CD14-positive monocyte (primary cell): Measurements from ENCODE around the gene MAML3. TPM values are rescaled to one million over a fixed set of nuclear protein-coding genes. Genes with fewer than 3 reads are reported as not detected.

Experiments
- DNase-seq, 3 donors: peaks; one replicate each; pipeline ENCODE4 v3.0.0-alpha.2; 2011 to 2022
- H2AFZ ChIP-seq: 2 replicates; pipeline ENCODE4 v1.6.0; 2012; ENCODE audit warnings: mild to moderate bottlenecking, low read depth, low read length, inconsistent platforms; ENCODE audit not compliant: insufficient read depth, poor library complexity, severe bottlenecking
- H3K27ac ChIP-seq, 2 donors: 1 replicate in 1 of 2; 2 replicates in 1 of 2; pipeline ENCODE4 v1.5.1; 2012 to 2013; ENCODE audit warnings: low read length in 2 of 2, control low read depth in 1 of 2, inconsistent platforms in 1 of 2, low read depth in 1 of 2, mild to moderate bottlenecking in 1 of 2
- H3K27me3 ChIP-seq, 2 donors: one replicate each; pipeline versions ENCODE4 v1.6.0 to v1.6.1; 2011 to 2013; ENCODE audit warnings: low read length in 2 of 2; ENCODE audit not compliant: control insufficient read depth in 2 of 2, insufficient read depth in 2 of 2
- H3K36me3 ChIP-seq, 2 donors: replicated peaks in 1 of 2; 1 replicate in 1 of 2; 2 replicates in 1 of 2; pipeline versions ENCODE4 v1.5.1 to v1.6.1; 2012 to 2013; ENCODE audit warnings: low read length in 2 of 2, control low read depth in 1 of 2, inconsistent platforms in 1 of 2, mild to moderate bottlenecking in 1 of 2; ENCODE audit not compliant: insufficient read depth in 2 of 2, control insufficient read depth in 1 of 2
- H3K4me1 ChIP-seq, 2 donors: 1 replicate in 1 of 2; 2 replicates in 1 of 2; pipeline versions ENCODE4 v1.5.1 to v1.6.1; 2012 to 2013; ENCODE audit warnings: low read length in 2 of 2, control low read depth in 1 of 2, inconsistent platforms in 1 of 2, mild to moderate bottlenecking in 1 of 2, moderate library complexity in 1 of 2; ENCODE audit not compliant: insufficient read depth in 2 of 2, control insufficient read depth in 1 of 2
- H3K4me2 ChIP-seq: replicated peaks from 2 replicates; pipeline ENCODE3; 2012; ENCODE audit warnings: low read length, moderate library complexity, mild to moderate bottlenecking; ENCODE audit not compliant: poor library complexity, severe bottlenecking; ENCODE audit errors: extremely low read depth
- H3K4me3 ChIP-seq, 3 experiments: fragments of 200-600 bp in 1 of 3; sonication (generic) in 1 of 3; replicated peaks in 1 of 3; 1 replicate in 2 of 3; 2 replicates in 1 of 3; pipeline ENCODE4 v1.5.1; 2011 to 2013; ENCODE audit warnings: low read length in 3 of 3, mild to moderate bottlenecking in 3 of 3, control low read depth in 2 of 3, low read depth in 2 of 3, inconsistent platforms in 1 of 3, moderate library complexity in 1 of 3
- H3K79me2 ChIP-seq: 2 replicates; pipeline ENCODE4 v1.6.0; 2012; ENCODE audit warnings: mild to moderate bottlenecking, control low read depth, inconsistent platforms, low read length, moderate library complexity; ENCODE audit not compliant: insufficient read depth
- H3K9ac ChIP-seq: 2 replicates; pipeline ENCODE4 v1.6.0; 2017; ENCODE audit warnings: low read length, mild to moderate bottlenecking; ENCODE audit not compliant: insufficient read depth, poor library complexity, severe bottlenecking
- H3K9me3 ChIP-seq, 2 donors: replicated peaks in 1 of 2; 1 replicate in 1 of 2; 2 replicates in 1 of 2; pipeline versions ENCODE4 v1.5.1 to v1.6.1; 2012 to 2013; ENCODE audit warnings: low read length in 2 of 2, control low read depth in 1 of 2; ENCODE audit not compliant: control insufficient read depth in 1 of 2, insufficient read depth in 1 of 2
- H4K20me1 ChIP-seq: 2 replicates; pipeline ENCODE4 v1.6.0; 2012; ENCODE audit warnings: mild to moderate bottlenecking, low read length, control low read depth, moderate library complexity; ENCODE audit not compliant: insufficient read depth
- H3K27ac Mint-ChIP-seq, 7 donors: one replicate each; pipeline ENCODE4 v1.8.0; 2020; ENCODE audit warnings: mild to moderate bottlenecking in 7 of 7, mixed read lengths in 7 of 7, moderate library complexity in 6 of 7, inconsistent platforms in 2 of 7
- H3K27me3 Mint-ChIP-seq, 3 donors: one replicate each; pipeline ENCODE4 v1.8.0; 2021 to 2022; ENCODE audit warnings: low read depth in 3 of 3, mild to moderate bottlenecking in 3 of 3, mixed read lengths in 3 of 3, moderate library complexity in 3 of 3, inconsistent platforms in 1 of 3
- H3K36me3 Mint-ChIP-seq, 2 donors: one replicate each; pipeline ENCODE4 v1.8.0; 2020; ENCODE audit warnings: mixed read lengths in 2 of 2, inconsistent platforms in 1 of 2, mild to moderate bottlenecking in 1 of 2
- H3K4me1 Mint-ChIP-seq: one replicate; pipeline ENCODE4 v1.8.0; 2020; ENCODE audit warnings: mild to moderate bottlenecking, mixed read lengths
- H3K4me3 Mint-ChIP-seq, 2 donors: one replicate each; pipeline ENCODE4 v1.8.0; 2020; ENCODE audit warnings: mild to moderate bottlenecking in 2 of 2, mixed read lengths in 2 of 2, moderate library complexity in 1 of 2
- H3K9me3 Mint-ChIP-seq, 7 donors: one replicate each; pipeline ENCODE4 v1.8.0; 2020 to 2022; ENCODE audit warnings: mixed read lengths in 7 of 7, mild to moderate bottlenecking in 6 of 7, moderate library complexity in 6 of 7, inconsistent platforms in 2 of 7
- CTCF ChIP-seq: fragments of 200-600 bp; IDR thresholded peaks from one replicate; pipeline ENCODE4 v1.8.0; 2022; ENCODE audit warnings: antibody characterized with exemption, mild to moderate bottlenecking
- WGBS: methylation state at CpG from one replicate; pipeline ENCODE4 v1.1.5; 2013; ENCODE audit warnings: missing lambda C conversion rate; ENCODE audit not compliant: insufficient coverage; 5-methylcytosine and 5-hydroxymethylcytosine counted together
- intact Hi-C, 2 donors: fragments of 100-400 bp; cut with micrococcal nuclease; formaldehyde crosslinking; loops; one replicate each; pipeline versions ENCODE4 v1.15.0 to v1.15.1; 2023
- polyA plus RNA-seq, 3 donors: library from polyadenylated mRNA; depleted of rRNA in 1 of 3; unstranded in 2 of 3; stranded (reverse) in 1 of 3; fragments of 300-500 nt in 2 of 3; fragments of >200 nt in 1 of 3; fragmentation: Illumina TruSeq in 2 of 3; gene quantifications; 1 replicate in 2 of 3; 2 replicates in 1 of 3; pipeline ENCODE4 v1.2.3, GENCODE V29; 2012 to 2021

Gene MAML3
- polyA plus RNA-seq, 3 donors: 1.5 to 6.5 (median 2.3) TPM

- peaks cover 6 to 12% of the 10 kb centered on the region in 2 donors for H3K4me1 ChIP-seq
Measured at GRCh38 chr4:140115140-140115539, 38.8 kb downstream of the MAML3 start.

GRCh38 chr4:140113653-140114052, 40.3 kb downstream of the MAML3 start:
- Histone ChIP-seq H3K9ac (no peak overlapping the region), H4K20me1 (peaks cover 15% of the 10 kb centered on the region), H3K4me3 (no peak overlapping the region), H3K4me2 (no peak overlapping the region), H3K79me2 (peaks cover 37% of the 10 kb centered on the region), H2AFZ (no peak overlapping the region), H3K9me3 (no peaks in the 10 kb centered on the region), H3K27me3 (no peaks in the 10 kb centered on the region), H3K4me1 (peaks cover 6 to 17% of the 10 kb centered on the region in 2 donors), H3K27ac (no peak overlapping the region), H3K36me3 (no peaks in the 10 kb centered on the region)
- Mint-ChIP-seq H3K4me3 (no peak overlapping the region), H3K9me3 (no peaks in the 10 kb centered on the region), H3K27me3 (peaks cover 0 to 2% (median 1%) of the 10 kb centered on the region in 3 donors), H3K36me3 (peaks cover 0 to 8% of the 10 kb centered on the region in 2 donors), H3K27ac (no peak overlapping the region), H3K4me1 (peaks cover 27% of the 10 kb centered on the region)
- WGBS: 83% methylated on average over 2 of the region's 2 CpGs
- intact Hi-C loops: no loop called here
- no peak for TF ChIP-seq CTCF
- no peak for DNase-seq

More at GRCh38 chr4:140115140-140115539, 38.8 kb downstream of the MAML3 start:
- intact Hi-C loops: no loop called here
- Mint-ChIP-seq H3K9me3 (no peaks in the 10 kb centered on the region), H3K4me1 (peaks cover 18% of the 10 kb centered on the region), H3K36me3 (peaks cover 0 to 8% of the 10 kb centered on the region in 2 donors), H3K27me3 (peaks cover 0 to 2% (median 1%) of the 10 kb centered on the region in 3 donors), H3K27ac (peak overlapping the region in 1 of 7 donors; percentile 14), H3K4me3 (no peak overlapping the region)
- no peak for DNase-seq
- H3K36me3 ChIP-seq: no peaks in the 10 kb centered on the region
- no peaks in the 10 kb centered on the region for H3K9me3 ChIP-seq
- TF ChIP-seq CTCF: no peak
- H3K27me3 ChIP-seq: no peaks in the 10 kb centered on the region
- peaks cover 32% of the 10 kb centered on the region for H3K79me2 ChIP-seq
- peaks cover 10% of the 10 kb centered on the region for H4K20me1 ChIP-seq
- no peak overlapping the region for H3K9ac ChIP-seq
- no peak overlapping the region for H2AFZ ChIP-seq
- H3K4me3 ChIP-seq: no peak overlapping the region
- H3K27ac ChIP-seq: no peak overlapping the region
- H3K4me2 ChIP-seq: no peak overlapping the region
